HL-60 (cell line): ENCODE data around the gene CAMTA1.

Experiments used
- DNase-seq, 2 experiments: peaks; one replicate each; pipeline ENCODE4 v3.0.0-alpha.2; 2010 to 2020; ENCODE audit warnings: low read depth in 1 of 2, low spot score in 1 of 2
- H3K27ac ChIP-seq: fragments of 250-450 bp; sonication (Bioruptor Pico); replicated peaks from 2 replicates; pipeline ENCODE4 v1.5.1; 2020; ENCODE audit warnings: mild to moderate bottlenecking, moderate library complexity
- H3K27me3 ChIP-seq: fragments of 250-450 bp; sonication (Bioruptor Pico); 2 replicates; pipeline ENCODE4 v1.5.1; 2021; ENCODE audit warnings: mild to moderate bottlenecking, moderate library complexity; ENCODE audit not compliant: insufficient read depth, poor library complexity, severe bottlenecking
- H3K4me3 ChIP-seq: replicated peaks from 2 replicates; pipeline ENCODE4 v1.5.1; 2011; ENCODE audit warnings: mild to moderate bottlenecking, control low read depth, low read length; ENCODE audit not compliant: insufficient read depth
- CTCF ChIP-seq: IDR thresholded peaks from one replicate; pipeline ENCODE4 v1.5.1; 2011; ENCODE audit warnings: low read length, control low read depth, inconsistent platforms; ENCODE audit not compliant: insufficient read depth
- GABPA ChIP-seq: IDR thresholded peaks from 2 replicates; pipeline ENCODE4 v1.6.1; 2012; ENCODE audit warnings: low read depth
- POLR2AphosphoS5 ChIP-seq: IDR thresholded peaks from 2 replicates; pipeline ENCODE4 v1.6.1; 2012; ENCODE audit warnings: low read depth
- REST ChIP-seq: IDR thresholded peaks from 2 replicates; pipeline ENCODE4 v1.6.1; 2012; ENCODE audit warnings: low read depth; ENCODE audit not compliant: insufficient replicate concordance
- SPI1 ChIP-seq: IDR thresholded peaks from 2 replicates; pipeline ENCODE4 v1.6.1; 2012; ENCODE audit warnings: low read depth, mild to moderate bottlenecking, borderline replicate concordance

Gene CAMTA1

GRCh38 chr1:7196036-7196911, 411.0 kb downstream of the CAMTA1 start:
- H3K4me3 ChIP-seq = no peak overlapping the region
- TF ChIP-seq GABPA (no peak), SPI1 (peak; percentile 15; the same call in 1 of the 2 replicates)
- DNase-seq = peak in 1 of 2 experiments; percentile 4
- no peak overlapping the region for H3K27ac ChIP-seq
- no peaks in the 10 kb centered on the region for H3K27me3 ChIP-seq

- TF ChIP-seq SPI1 (no peak), POLR2AphosphoS5 (no peak), REST (no peak), GABPA (no peak)
- no peaks in the 10 kb centered on the region for H3K27me3 ChIP-seq
- DNase-seq = no peak
- no peak overlapping the region for H3K27ac ChIP-seq
- no peak overlapping the region for H3K4me3 ChIP-seq
These were observed 413.4 kb downstream of the CAMTA1 start for GRCh38 chr1:7198664-7199063.

DNA sequence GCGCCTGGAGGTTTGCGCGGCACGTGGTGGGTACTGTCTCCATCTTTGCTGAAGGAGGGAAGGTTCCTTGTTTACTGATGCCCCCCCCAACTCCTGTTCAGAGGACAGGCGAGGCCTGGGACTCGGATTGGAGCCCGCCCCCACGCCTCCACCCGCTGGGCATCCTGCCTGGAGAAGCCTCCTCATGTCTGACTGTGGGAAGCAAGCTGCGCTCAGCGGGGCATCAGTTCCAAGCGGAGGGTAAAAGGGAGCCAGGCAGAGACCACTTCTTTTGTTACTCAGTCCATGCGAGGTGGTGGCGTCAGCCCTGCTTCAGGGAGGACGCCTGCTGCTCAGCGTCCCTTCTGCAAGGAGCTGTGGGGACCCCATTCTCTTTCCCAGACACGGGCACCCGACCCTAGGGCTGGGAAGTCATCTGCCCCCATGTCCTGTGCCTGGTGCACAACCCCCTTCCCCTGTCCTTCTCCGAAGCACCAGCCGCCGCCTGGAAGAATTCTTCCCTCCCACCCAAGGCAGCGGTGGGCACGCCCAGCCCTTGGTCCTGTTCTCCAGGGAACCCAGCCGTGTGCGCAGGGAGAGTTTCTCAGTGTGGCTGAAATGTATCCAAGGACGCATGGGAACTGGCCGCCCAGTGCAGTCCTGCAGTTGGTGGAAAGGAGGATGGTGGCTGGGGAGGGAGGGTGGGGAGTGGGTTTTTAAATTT, 414.0 kb downstream of the CAMTA1 start:
- Histone ChIP-seq H3K4me3 (no peak overlapping the region), H3K27me3 (no peaks in the 10 kb centered on the region), H3K27ac (no peak overlapping the region)
- DNase-seq = no peak
- TF ChIP-seq SPI1 = no peak
- no peak for TF ChIP-seq GABPA
- TF ChIP-seq CTCF = no peak
- no peak for TF ChIP-seq POLR2AphosphoS5
- no peak for TF ChIP-seq REST

DNA sequence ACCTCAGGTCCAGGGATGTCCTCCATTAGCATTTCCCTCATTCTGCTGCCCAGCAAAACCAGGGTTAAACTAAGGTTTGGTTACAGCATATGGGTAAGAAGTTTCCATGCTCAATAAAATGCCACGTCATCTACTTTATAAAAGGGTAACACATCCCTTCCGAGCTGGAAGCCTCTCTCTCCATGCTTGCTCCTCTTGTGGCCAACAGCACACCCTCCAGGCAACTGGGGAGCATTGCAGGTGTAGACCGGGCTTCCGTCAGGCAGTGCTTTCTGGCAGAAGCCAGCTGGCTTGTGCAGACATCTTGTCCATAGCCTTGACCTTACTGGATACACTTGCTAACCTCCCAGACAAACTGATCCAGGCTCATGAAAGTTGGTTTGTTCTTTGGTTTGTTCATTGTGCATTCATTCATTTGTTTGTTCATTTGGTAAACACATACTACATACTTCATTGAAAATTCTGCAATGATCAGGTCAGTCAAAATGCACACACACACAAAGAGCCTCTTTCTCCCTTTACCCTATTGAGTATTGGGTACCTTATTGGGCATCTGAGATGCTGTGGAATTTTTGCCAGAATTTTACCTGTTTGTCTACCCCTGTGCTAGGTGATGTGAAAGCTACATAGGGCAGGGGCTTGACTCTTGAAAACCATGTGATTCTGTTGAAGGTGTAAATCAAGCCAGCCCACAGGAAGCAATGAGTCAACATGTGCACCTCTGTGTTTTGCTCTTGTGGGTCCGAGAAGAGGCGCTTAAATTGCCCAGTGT, 422.8 kb downstream of the CAMTA1 start:
- Histone ChIP-seq H3K4me3 (no peak overlapping the region), H3K27me3 (no peaks in the 10 kb centered on the region), H3K27ac (no peak overlapping the region)
- TF ChIP-seq GABPA = no peak
- no peak for TF ChIP-seq SPI1
- TF ChIP-seq CTCF = peak; percentile 76
- peak in 1 of 2 experiments; percentile 46 for DNase-seq
